Right cardiac atrium (tissue), 5 donors: Measurements from ENCODE around the gene YY1AP1. TPM values are rescaled to one million over a fixed set of nuclear protein-coding genes. Genes with fewer than 3 reads are reported as not detected.

Experiments used
- polyA plus RNA-seq: library from polyadenylated mRNA; stranded (reverse); fragments of 200-250 nt; gene quantifications from one replicate; pipeline ENCODE4 v1.2.3, GENCODE V29; 2013
- total RNA-seq, 4 donors: library from RNA; stranded (reverse); fragmentation: NEBNext Ultra II Directional; extraction: Animal tissue kit (Norgen Biotek cat#: 25700); gene quantifications; one replicate each; pipeline ENCODE4 v1.2.1, GENCODE V29; 2021
- donor health status: healthy with polysubstance abuse.
- donor health status: DM: no; HTN: yes; CAD: no.
- donor health status: DM: no; HTN: no; CAD: no.
- donor health status: DM: no; HTN: yes; CAD: no; lungs with severe emphysema.
- donor health status: DM: yes; HTN: yes; CAD: no.

Gene YY1AP1
- total and polyA plus RNA-seq, 5 donors = 31.9 to 96.9 (median 67.2) TPM

Other genes starting within 250 kb of the YY1AP1 start
- gene ASH1L, start 126.0 kb downstream of the YY1AP1 start, total RNA-seq = 10 to 100 TPM; 47.8 to 57.7 (median 50.4) TPM
- 11.3 TPM for gene ASH1L, start 126.0 kb downstream of the YY1AP1 start, polyA plus RNA-seq
- gene MSTO1, start 78.6 kb downstream of the YY1AP1 start, total RNA-seq = 10 to 100 TPM; 13.5 to 28.2 (median 16.8) TPM
- gene MSTO1, start 78.6 kb downstream of the YY1AP1 start, polyA plus RNA-seq = 11.5 TPM
- gene DAP3, start 317 bp upstream of the YY1AP1 start, total RNA-seq = 10 to 100 TPM; 83.5 to 91.6 (median 87.7) TPM
- 91.9 TPM for gene DAP3, start 317 bp upstream of the YY1AP1 start, polyA plus RNA-seq
- 10 to 100 TPM; 24.4 to 30.2 (median 27.1) TPM for gene GON4L, start 168.4 kb upstream of the YY1AP1 start, total RNA-seq
- gene GON4L, start 168.4 kb upstream of the YY1AP1 start, polyA plus RNA-seq = 13.8 TPM
- gene SYT11, start 170.8 kb upstream of the YY1AP1 start, total RNA-seq = 10 to 100 TPM; 11.4 to 15.4 (median 14.4) TPM
- 4.7 TPM for gene SYT11, start 170.8 kb upstream of the YY1AP1 start, polyA plus RNA-seq
- 10 to 100 TPM; 21.6 to 26.2 (median 22.5) TPM for gene RIT1, start 222.6 kb upstream of the YY1AP1 start, total RNA-seq
- 9.4 TPM for gene RIT1, start 222.6 kb upstream of the YY1AP1 start, polyA plus RNA-seq
- gene KHDC4, start 245.6 kb upstream of the YY1AP1 start, total RNA-seq = 10 to 100 TPM; 24.0 to 29.3 (median 28.8) TPM
- 20.0 TPM for gene KHDC4, start 245.6 kb upstream of the YY1AP1 start, polyA plus RNA-seq